ENCODE measurements around the gene ARHGAP1. TPM values are rescaled to one million over a fixed set of nuclear protein-coding genes. Genes with fewer than 3 reads are reported as not detected.

ARHGAP1 gene
- total and polyA plus RNA-seq, 2 of the 4 experiments (the other 2 are of a cell fraction), result 46.6 to 78.8 TPM

GRCh38 chr11:46743043-46743442, 42.6 kb upstream of the ARHGAP1 start:
- no peak overlapping the region for H2BK15ac ChIP-seq (ENCODE audit: low read depth, low read length)
- no peak overlapping the region for H3K23ac ChIP-seq (ENCODE audit: low read depth, low read length)
- no peak overlapping the region for H2AK9ac ChIP-seq (replicated peaks; ENCODE audit: low read depth, low read length, poor library complexity)
- H4K5ac ChIP-seq (ENCODE audit: low read depth, low read length), result no peak overlapping the region
- H3K4me1 ChIP-seq (ENCODE audit: control insufficient read depth, insufficient read depth, low read length), result peaks cover 4% of the 10 kb centered on the region
- no peak overlapping the region for H3K56ac ChIP-seq (ENCODE audit: extremely low read depth, insufficient read depth, low read length)
- H3K79me1 ChIP-seq (ENCODE audit: low read depth in 1 of 2, low read length in 2 of 2), result peaks cover 0 to 3% of the 10 kb centered on the region in 2 experiments; a peak in 2 of 4 replicates
- no peak overlapping the region for H3K4me3 ChIP-seq (ENCODE audit: insufficient read depth, low read depth, low read length)
- peaks cover 47% of the 10 kb centered on the region for H3K36me3 ChIP-seq (ENCODE audit: control insufficient read depth, insufficient read depth, low read length)
- no peak overlapping the region for H2AFZ ChIP-seq (replicated peaks; ENCODE audit: low read length, poor library complexity)
- H3K9ac ChIP-seq (ENCODE audit: low read depth, low read length), result no peak overlapping the region
- ATAC-seq (ENCODE audit: low read depth) (no peak), DNase-seq (no peak)
- ChIA-PET CTCF (no interaction called here), POLR2A (ENCODE audit: unreplicated experiment) (interaction anchor here (0.6 kb wide), 1 partner anchor 45 kb away, joined by 11 read pairs; no protein-coding TSS in a partner anchor)
- 100% methylated on average over 2 of the region's 2 CpGs; no CpG with 5 or more reads in 1 of the 2 experiments for WGBS, 2 experiments (ENCODE audit: extremely low coverage in 2 of 2, insufficient read length in 1 of 2)
- no peak overlapping the region for H4K8ac ChIP-seq (ENCODE audit: low read depth in 2 of 2, low read length in 2 of 2)
- no peak overlapping the region for H3K27ac ChIP-seq (ENCODE audit: insufficient read depth, low read length)
- H3K18ac ChIP-seq (ENCODE audit: low read depth, low read length), result no peak overlapping the region
- TF ChIP-seq RAD21 (IDR thresholded peaks at IDR 0.05; ENCODE audit: low read length) (no peak), USF2 (IDR thresholded peaks at IDR 0.05; ENCODE audit: low read depth, low read length) (no peak), ELK1 (IDR thresholded peaks at IDR 0.05; ENCODE audit: borderline replicate concordance, low read depth, low read length) (no peak), RFX5 (IDR thresholded peaks at IDR 0.05; ENCODE audit: low read depth, low read length) (no peak)
- peaks cover 4% of the 10 kb centered on the region; the same call in 1 of the 2 replicates for H3K9me1 ChIP-seq (ENCODE audit: insufficient read depth, low read length)
- H2BK120ac ChIP-seq (ENCODE audit: low read depth, low read length), result no peak overlapping the region
- H3K9me3 ChIP-seq (ENCODE audit: control insufficient read depth, insufficient read depth, low read length), result no peaks in the 10 kb centered on the region
- no peak overlapping the region for H3K14ac ChIP-seq (replicated peaks; ENCODE audit: low read depth, low read length)
- no peak overlapping the region for H4K91ac ChIP-seq (ENCODE audit: insufficient read depth, low read depth, low read length)
- no peak overlapping the region for H3K4ac ChIP-seq (ENCODE audit: low read depth, low read length)
- no peaks in the 10 kb centered on the region for H3K27me3 ChIP-seq (ENCODE audit: control insufficient read depth, insufficient read depth, low read length)
- in situ Hi-C loops (cut with MboI; ENCODE audit: low sequenced_read_pairs) (no loop called here), dilution Hi-C loops (cut with HindIII; ENCODE audit: low sequenced_read_pairs, unreplicated experiment) (no loop called here), intact Hi-C loops (cut with micrococcal nuclease) (no loop called here)
- no peak overlapping the region for H2AK5ac ChIP-seq (ENCODE audit: low read depth, low read length)
- H2BK20ac ChIP-seq (ENCODE audit: low read depth, low read length), result no peak overlapping the region
- no peak overlapping the region for H3K4me2 ChIP-seq (ENCODE audit: low read depth, low read length)
- H4K20me1 ChIP-seq (ENCODE audit: insufficient read depth, low read length), result peaks cover 3% of the 10 kb centered on the region; the same call in 1 of the 2 replicates
- no peak overlapping the region for H2BK5ac ChIP-seq (ENCODE audit: low read depth, low read length, poor library complexity, severe bottlenecking)
- no TSS peak for BruUV-seq (replicated peaks)
